Neutrophil (primary cell): ENCODE data around the gene PTPRC.
A peak's percentile ranks its signal among the peaks of the same experiment; 100 is the strongest.

Experiments
- H3K27ac ChIP-seq: fragments of 200-600 bp; sonication (generic); 2 replicates; pipeline ENCODE4 v1.5.1; 2016; ENCODE audit warnings: mild to moderate bottlenecking, moderate library complexity
- H3K27me3 ChIP-seq: fragments of 200-600 bp; sonication (generic); 2 replicates; pipeline ENCODE4 v1.6.0; 2016; ENCODE audit warnings: mild to moderate bottlenecking
- H3K36me3 ChIP-seq: fragments of 200-600 bp; sonication (generic); 2 replicates; pipeline ENCODE4 v1.5.1; 2017
- H3K4me1 ChIP-seq, 2 experiments: fragments of 200-600 bp in 1 of 2; sonication (generic) in 1 of 2; 1 replicate in 1 of 2; 2 replicates in 1 of 2; pipeline versions ENCODE4 v1.5.1 to v1.6.1; 2013 to 2016; ENCODE audit warnings: low read depth in 1 of 2, low read length in 1 of 2, mild to moderate bottlenecking in 1 of 2, moderate library complexity in 1 of 2; ENCODE audit not compliant: control insufficient read depth in 1 of 2, insufficient read depth in 1 of 2
- H3K4me3 ChIP-seq, 2 experiments: fragments of 200-600 bp in 1 of 2; sonication (generic) in 1 of 2; 1 replicate in 1 of 2; 2 replicates in 1 of 2; pipeline ENCODE4 v1.5.1; 2013 to 2016; ENCODE audit warnings: low read depth in 1 of 2, low read length in 1 of 2, mild to moderate bottlenecking in 1 of 2, moderate library complexity in 1 of 2
- H3K9me3 ChIP-seq: fragments of 200-600 bp; sonication (generic); 2 replicates; pipeline ENCODE4 v1.5.1; 2016
- CTCF ChIP-seq: fragments of 200-600 bp; sonication (generic); IDR thresholded peaks from 2 replicates; pipeline ENCODE4 v1.5.1; 2016; ENCODE audit warnings: antibody characterized with exemption

Gene PTPRC

GRCh38 chr1:198617406-198617805 is 21.4 kb upstream of the PTPRC start:
- peaks cover 46 to 52% of the 10 kb centered on the region in 2 experiments for H3K4me1 ChIP-seq
- no peak overlapping the region for H3K27ac ChIP-seq
- H3K36me3 ChIP-seq, result no peaks in the 10 kb centered on the region
- no peak overlapping the region for H3K4me3 ChIP-seq
- no peak for TF ChIP-seq CTCF
- H3K27me3 ChIP-seq, result no peaks in the 10 kb centered on the region
- H3K9me3 ChIP-seq, result no peaks in the 10 kb centered on the region

GRCh38 chr1:198619375-198620140 is 19.3 kb upstream of the PTPRC start:
- no peaks in the 10 kb centered on the region for H3K27me3 ChIP-seq
- no peak for TF ChIP-seq CTCF
- H3K4me3 ChIP-seq, result peak overlapping the region; percentile 49
- H3K36me3 ChIP-seq, result no peaks in the 10 kb centered on the region
- peaks cover 48 to 57% of the 10 kb centered on the region in 2 experiments for H3K4me1 ChIP-seq
- H3K27ac ChIP-seq, result peak overlapping the region; percentile 98
- no peaks in the 10 kb centered on the region for H3K9me3 ChIP-seq

GRCh38 chr1:198620218-198620617 is 18.6 kb upstream of the PTPRC start:
- Histone ChIP-seq H3K9me3 (no peaks in the 10 kb centered on the region), H3K36me3 (no peaks in the 10 kb centered on the region), H3K4me1 (peaks cover 48 to 57% of the 10 kb centered on the region in 2 experiments), H3K27me3 (no peaks in the 10 kb centered on the region), H3K27ac (peak overlapping the region; percentile 98), H3K4me3 (peak overlapping the region; percentile 49)
- TF ChIP-seq CTCF, result no peak

- H3K27me3 ChIP-seq, result no peaks in the 10 kb centered on the region
- peak; percentile 60 for TF ChIP-seq CTCF
- peaks cover 48 to 57% of the 10 kb centered on the region in 2 experiments for H3K4me1 ChIP-seq
- H3K9me3 ChIP-seq, result no peaks in the 10 kb centered on the region
- peak overlapping the region; percentile 49 for H3K4me3 ChIP-seq
- H3K27ac ChIP-seq, result peak overlapping the region; percentile 98
- no peaks in the 10 kb centered on the region for H3K36me3 ChIP-seq
These were observed 17.7 kb upstream of the PTPRC start for GRCh38 chr1:198620951-198621824.

- peak overlapping the region; percentile 49 for H3K4me3 ChIP-seq
- H3K27me3 ChIP-seq, result no peaks in the 10 kb centered on the region
- no peak for TF ChIP-seq CTCF
- no peaks in the 10 kb centered on the region for H3K36me3 ChIP-seq
- peak overlapping the region; percentile 98 for H3K27ac ChIP-seq
- H3K4me1 ChIP-seq, result peaks cover 48 to 57% of the 10 kb centered on the region in 2 experiments
- H3K9me3 ChIP-seq, result no peaks in the 10 kb centered on the region
These were observed 16.8 kb upstream of the PTPRC start for GRCh38 chr1:198622001-198622400.
